GM19023 (cell line): ENCODE measurements around the gene ZNF513.
A peak's percentile ranks its signal among the peaks of the same experiment; 100 is the strongest.
"Not testable (repeated sequence)": the region's sequence is repeated elsewhere in the genome, so short reads cannot be mapped to it uniquely, and the experiment has no call there.

ENCODE experiments used
- ATAC-seq: cut with Tn5 transposase; IDR thresholded peaks from one replicate; pipeline ENCODE4 v1.9.1; 2021; ENCODE audit warnings: mild to moderate bottlenecking, moderate library complexity; ENCODE audit not compliant: unreplicated experiment

Gene ZNF513

DNA sequence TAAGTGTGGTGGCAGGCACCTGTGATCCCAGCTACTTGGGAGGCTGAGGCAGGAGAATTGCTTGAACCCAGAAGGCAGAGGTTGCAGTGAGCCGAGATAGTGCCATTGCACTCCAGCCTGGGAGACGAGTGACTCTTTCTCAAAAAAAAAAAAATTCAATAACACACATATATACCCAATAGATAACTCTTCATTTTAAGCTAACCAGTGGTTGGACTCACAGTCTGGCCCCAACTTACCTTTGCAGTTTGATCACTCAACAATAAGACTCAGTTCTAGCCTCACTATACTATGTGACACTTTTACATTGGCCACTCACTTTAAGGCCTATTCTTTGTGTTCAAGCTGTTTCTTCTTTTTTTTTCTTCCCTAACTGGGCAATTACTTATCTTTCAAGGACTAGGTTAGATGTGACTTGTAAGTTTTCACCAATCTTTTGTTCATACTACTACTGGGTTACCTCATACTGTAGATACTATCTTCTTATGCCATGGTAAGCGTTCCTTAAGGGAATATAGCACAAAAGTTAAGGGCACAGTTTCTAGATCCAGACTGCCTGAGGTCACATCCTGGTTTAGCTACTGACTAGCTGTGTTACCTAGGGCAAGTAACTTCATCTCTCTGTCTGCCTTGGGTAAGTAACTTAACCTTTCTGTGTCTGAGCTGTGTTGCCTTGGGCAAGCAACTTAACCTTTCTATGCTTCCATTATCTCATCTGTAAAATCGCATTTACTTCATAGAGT is 17.7 kb downstream of the ZNF513 start:
- ATAC-seq, result no peak

DNA sequence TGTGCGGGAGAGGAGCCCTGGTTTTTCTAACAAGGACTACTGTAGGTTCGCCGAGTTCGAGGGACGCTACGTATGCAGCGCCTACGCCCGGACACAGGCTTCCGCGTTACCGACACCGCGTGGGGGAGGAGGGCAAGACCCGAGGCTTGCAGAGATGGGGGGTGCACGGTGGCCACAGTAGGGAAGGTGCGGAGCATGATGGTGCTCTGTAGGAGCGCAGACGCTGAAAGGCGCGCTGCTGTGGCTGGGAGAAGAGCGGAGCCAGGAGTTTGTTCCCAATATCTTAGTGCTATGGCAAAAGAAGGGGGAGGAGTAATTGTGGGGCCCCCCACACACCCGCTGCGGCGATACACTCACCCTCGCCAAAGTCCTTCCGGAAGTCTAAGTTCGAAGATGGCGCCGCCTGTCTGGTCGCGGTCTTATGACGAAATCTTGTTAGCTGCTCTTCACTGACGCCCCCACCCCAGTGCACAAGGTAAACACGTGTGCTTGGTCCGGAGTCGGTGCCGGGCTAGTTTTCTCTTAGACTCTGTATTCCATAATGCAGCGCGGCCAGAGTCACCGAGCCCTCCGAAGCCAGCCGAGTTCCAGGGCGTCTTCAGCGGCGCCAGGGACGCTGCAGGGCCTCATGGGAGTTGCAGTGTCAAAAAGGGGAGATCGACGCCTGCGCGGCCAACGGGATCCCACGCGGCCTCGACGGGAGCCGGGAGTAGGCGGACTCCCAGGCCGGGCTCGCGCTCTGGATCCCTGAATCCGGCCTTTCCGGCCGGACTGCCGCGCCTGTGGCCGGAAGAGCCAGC is 24.0 kb downstream of the ZNF513 start, which contains the start of gene GTF3C2:
GTF3C2 (minus strand) TSS at position 383 of the 800 bp plus-strand sequence. CDS start 13,210 bp downstream, outside the sequence.
- ATAC-seq, result peak; percentile 80

DNA sequence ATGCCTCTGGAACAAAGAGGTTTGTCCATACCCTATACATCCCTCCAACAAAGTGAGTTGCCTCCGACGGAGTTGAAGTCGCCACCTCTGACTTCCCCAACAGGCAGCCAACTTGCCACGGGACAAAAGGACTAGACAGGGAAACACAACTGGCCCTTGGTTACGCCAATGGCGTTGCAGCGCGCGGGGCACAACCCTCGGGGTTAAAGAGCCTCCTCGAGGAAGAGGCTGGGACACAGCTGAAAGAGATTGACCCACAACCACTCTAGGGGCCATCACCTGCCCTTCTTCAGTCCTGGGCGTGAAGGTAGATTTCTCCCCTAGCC is 24.5 kb downstream of the ZNF513 start:
- ATAC-seq, result peak; percentile 31

DNA sequence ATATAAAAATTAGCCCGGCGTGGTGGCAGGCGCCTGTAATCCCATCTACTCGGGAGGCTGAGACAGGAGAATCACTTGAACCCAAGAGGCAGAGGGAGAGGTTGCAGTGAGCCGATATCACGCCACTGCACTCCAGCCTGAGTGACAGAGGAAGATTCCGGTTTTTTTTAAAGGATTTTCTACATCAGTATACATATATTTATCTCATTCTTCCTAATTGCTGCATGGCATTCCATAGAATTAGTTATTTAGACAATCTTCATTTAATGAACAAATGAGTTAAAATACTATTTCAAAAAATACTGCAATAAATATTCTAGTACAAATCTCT is 26.0 kb downstream of the ZNF513 start:
- ATAC-seq, result no peak

DNA sequence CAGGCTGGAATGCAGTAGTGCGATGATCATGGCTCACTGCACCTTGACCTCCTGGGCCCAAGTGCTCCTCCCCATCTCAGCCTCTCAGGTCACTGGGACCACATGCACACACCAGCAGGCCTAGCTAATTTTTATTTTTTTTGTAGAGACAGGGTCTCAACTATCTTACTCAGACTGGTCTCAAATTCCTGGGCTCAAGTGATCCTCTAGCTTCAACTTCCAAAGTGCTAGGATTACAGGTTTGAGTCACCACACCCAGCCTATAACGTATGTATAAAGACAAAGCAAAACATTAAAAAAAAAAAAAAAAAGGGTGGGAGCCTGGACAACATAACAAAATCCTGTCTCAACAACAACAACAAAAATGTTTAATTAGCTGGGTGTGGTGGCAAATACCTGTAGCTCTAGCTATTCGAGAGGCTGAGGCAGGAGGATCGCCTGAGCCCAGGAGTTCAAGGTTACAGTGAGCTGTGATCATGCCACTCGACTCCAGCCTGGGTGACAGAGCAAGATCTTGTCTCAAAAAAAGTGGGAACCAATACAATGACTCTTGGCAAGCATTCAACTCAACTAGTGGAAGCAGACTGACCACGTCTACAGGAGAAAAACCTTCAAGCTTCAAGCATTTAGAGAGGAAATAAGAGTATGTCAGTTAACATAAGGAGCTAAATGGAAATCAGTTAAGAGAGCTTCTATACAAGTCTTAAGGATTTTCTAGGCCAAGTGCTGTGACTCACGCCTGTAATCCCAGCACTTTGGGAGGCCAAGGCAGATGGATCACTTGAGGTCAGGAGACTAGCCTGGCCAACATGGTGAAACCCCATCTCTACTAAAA is 26.6 kb downstream of the ZNF513 start:
- no peak for ATAC-seq

DNA sequence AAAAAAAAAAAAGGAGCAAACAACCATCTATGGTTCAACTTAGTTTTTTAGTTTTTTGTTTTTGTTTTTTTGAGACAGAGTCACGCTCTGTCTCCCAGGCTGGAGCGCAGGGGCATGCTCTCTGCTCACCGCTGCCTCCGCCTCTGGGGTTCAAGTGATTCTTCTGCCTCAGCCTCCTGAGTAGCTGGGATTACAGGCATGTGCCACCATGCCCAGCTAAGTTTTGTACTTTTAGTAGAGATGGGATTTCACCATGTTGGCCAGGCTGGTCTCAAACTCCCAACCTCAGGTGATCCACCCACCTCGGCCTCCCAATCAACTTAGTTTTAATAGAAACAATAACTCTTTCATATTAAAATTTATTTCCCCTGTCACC is 27.2 kb downstream of the ZNF513 start:
- ATAC-seq, result not testable (repeated sequence)

DNA sequence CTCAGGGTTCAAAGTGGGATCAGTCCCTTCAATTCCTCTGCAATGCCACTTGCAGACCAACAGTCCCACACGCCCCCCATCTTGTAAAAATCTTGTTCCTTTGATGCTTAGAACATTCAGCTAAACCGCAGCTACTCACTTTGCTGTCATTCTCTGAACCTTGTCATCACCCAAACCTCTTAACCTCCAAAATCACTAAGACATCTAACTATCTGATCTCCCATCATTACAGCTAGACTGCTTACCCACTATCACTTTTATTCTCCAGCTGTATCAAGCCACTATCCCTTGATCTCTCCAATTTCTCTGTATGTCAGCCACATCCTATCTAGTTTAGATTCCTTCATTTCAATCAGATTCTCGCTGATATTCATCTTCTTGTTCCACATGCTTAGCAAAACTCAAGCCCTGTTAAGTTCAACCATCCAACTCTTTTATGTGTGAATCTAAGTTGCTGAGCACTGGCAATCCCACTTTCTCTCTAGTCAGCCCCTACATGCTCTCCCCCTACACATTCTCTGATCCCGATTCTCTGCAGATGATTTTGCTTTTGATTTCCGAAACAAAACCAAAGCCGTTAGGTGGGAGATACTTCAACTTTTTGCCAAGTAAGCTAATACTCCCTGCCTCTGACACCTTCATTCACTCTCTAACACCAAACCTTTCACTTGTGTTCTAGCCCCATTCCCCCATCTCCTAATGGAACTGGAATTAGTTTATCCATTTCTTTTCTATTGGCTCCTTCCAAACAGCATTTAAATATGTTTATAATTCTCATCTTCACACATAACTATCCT is 28.5 kb downstream of the ZNF513 start:
- no peak for ATAC-seq

DNA sequence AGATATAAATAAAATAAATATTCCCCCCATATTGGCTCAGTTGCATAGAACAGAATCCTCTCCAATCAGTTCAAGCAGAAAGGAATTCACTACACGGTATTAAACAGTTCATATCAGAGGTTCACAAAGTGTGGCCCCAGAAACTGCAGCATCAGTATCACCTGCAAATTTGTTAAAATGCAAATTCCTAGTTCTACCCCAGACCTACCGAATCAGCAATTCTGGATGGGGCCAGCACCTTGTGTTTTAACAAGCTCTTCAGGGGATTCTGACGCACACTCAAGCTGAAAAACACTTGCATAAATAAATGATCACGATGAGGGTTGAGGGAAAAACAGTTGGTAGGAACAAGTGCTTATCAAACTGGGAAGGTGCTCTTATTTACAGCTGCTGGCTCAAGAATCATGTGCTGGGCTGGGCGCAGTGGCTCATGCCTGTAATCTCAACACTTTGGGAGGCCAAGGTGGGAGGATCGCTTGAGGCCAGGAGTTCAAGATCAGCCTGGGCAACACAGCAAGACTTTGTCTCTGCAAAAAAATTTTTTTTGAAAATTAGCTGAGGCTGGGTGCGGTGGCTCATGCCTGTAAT is 30.3 kb downstream of the ZNF513 start:
- no peak for ATAC-seq

DNA sequence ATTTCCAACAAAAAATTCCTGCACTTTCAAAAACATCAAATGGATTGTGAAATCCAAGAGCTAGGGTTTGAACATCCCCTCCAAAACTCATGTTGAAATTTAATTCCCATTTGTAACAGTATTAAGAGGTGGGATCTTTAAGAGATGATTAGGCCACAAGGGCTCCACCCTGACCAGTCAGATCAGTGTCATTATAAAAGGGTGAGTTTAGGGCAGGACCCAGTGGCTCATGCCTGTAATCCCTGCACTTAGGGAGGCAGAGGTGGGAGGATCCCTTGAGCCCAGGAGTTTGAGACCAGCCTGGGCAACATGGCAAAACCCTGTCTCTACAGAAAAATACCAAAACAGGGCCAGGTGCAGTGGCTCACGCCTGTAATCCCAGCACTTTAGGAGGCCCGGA is 32.9 kb downstream of the ZNF513 start:
- ATAC-seq, result no peak

DNA sequence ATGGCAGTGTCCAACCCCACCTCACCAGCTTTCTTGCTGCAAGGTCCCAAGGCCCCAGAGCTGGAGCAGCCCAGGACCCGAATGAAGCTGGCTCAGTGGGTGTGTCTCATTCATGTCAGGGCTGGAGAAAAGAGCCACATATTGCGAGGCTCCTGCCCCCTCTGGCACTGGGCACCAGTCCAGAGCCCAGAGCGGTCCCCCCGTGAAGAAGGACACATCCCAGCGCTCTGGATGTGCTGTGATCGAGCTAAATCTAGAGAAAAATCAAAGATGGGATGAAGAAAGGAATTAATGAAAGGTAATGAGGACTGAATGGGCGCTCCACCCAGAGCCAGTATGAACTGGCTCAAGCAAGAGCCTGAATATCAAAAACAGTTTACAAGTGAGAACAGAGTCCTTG is 44.4 kb downstream of the ZNF513 start:
- no peak for ATAC-seq

DNA sequence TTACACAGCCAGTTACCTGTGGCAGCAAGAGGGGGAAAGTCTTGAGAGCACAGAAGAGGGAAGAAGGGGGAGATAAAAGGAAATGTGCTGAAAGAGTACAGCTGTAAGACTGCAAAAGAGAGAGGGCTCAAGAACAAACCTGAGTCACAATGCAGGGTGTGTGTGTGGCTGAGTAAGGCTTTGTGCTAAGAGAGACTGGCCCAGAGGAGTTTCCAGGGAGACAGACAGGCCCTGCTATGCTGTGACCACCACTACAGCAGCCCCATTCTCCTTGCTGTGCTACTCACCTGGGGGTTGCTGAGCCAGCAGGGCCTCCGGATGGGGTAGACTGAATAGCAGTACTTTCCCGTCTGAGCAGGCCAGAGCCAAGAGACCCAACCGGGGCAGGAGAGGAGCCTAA is 45.2 kb downstream of the ZNF513 start:
- no peak for ATAC-seq
